ENCODE results near the gene RPS6KA4. TPM values are rescaled to one million over a fixed set of nuclear protein-coding genes. Genes with fewer than 3 reads are reported as not detected.
A peak's percentile ranks its signal among the peaks of the same experiment; 100 is the strongest.

Gene RPS6KA4
- total RNA-seq, 1 experiment from 2014 or later, result 67.3 TPM

GRCh38 chr11:64372802-64373597, 14.0 kb downstream of the RPS6KA4 start (continued):
- TF ChIP-seq EGR1 (IDR thresholded peaks at IDR 0.05; ENCODE audit: low read depth) (no peak), EZH2 (IDR thresholded peaks at IDR 0.05) (no peak), CEBPB (IDR thresholded peaks at IDR 0.05; ENCODE audit: low read depth) (no peak), CBX3 (IDR thresholded peaks at IDR 0.05; ENCODE audit: low read depth) (no peak), ZFX (IDR thresholded peaks at IDR 0.05) (no peak; the same call in 1 of the 2 replicates), JUND (IDR thresholded peaks at IDR 0.05) (no peak)

DNA sequence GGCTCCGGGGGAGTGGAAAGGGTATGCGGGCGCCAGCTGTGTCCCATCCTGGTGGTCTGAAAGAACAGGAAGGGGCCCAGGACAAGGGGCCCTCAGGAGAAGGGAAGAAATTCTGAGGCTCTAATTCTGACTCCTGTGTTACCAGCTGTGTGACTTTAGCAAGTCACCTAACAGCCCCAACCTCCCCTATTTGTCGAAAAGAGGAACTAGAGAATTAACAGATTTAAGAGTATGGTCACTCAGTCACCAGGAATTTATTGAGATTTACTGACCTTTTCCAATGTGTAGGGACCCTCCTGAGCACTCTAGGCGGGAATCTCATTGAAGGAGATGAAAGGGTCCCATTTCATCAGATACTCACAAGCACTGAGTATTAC, 14.6 kb downstream of the RPS6KA4 start:
- H3K27me3 ChIP-seq (ENCODE audit: insufficient read depth, low read length), result no peaks in the 10 kb centered on the region
- TF ChIP-seq TCF7L2 (IDR thresholded peaks at IDR 0.05; ENCODE audit: borderline replicate concordance, extremely low read depth, insufficient read depth, insufficient read length) (no peak), ZBTB33 (IDR thresholded peaks at IDR 0.05; ENCODE audit: extremely low read depth, insufficient replicate concordance, low read length) (no peak), SP1 (IDR thresholded peaks at IDR 0.05; ENCODE audit: low read depth) (no peak), EZH2phosphoT487 (IDR thresholded peaks at IDR 0.05; ENCODE audit: borderline replicate concordance) (no peak), EGR1 (IDR thresholded peaks at IDR 0.05; ENCODE audit: low read depth) (no peak), POLR2A (IDR thresholded peaks at IDR 0.05; ENCODE audit: borderline replicate concordance, extremely low read depth, insufficient read depth, insufficient read length) (no peak), SRF (IDR thresholded peaks at IDR 0.05; ENCODE audit: low read depth) (no peak), JUND (IDR thresholded peaks at IDR 0.05) (no peak), EZH2 (IDR thresholded peaks at IDR 0.05) (no peak), ZFX (IDR thresholded peaks at IDR 0.05) (no peak)
- TF ChIP-seq, protein P1, sequence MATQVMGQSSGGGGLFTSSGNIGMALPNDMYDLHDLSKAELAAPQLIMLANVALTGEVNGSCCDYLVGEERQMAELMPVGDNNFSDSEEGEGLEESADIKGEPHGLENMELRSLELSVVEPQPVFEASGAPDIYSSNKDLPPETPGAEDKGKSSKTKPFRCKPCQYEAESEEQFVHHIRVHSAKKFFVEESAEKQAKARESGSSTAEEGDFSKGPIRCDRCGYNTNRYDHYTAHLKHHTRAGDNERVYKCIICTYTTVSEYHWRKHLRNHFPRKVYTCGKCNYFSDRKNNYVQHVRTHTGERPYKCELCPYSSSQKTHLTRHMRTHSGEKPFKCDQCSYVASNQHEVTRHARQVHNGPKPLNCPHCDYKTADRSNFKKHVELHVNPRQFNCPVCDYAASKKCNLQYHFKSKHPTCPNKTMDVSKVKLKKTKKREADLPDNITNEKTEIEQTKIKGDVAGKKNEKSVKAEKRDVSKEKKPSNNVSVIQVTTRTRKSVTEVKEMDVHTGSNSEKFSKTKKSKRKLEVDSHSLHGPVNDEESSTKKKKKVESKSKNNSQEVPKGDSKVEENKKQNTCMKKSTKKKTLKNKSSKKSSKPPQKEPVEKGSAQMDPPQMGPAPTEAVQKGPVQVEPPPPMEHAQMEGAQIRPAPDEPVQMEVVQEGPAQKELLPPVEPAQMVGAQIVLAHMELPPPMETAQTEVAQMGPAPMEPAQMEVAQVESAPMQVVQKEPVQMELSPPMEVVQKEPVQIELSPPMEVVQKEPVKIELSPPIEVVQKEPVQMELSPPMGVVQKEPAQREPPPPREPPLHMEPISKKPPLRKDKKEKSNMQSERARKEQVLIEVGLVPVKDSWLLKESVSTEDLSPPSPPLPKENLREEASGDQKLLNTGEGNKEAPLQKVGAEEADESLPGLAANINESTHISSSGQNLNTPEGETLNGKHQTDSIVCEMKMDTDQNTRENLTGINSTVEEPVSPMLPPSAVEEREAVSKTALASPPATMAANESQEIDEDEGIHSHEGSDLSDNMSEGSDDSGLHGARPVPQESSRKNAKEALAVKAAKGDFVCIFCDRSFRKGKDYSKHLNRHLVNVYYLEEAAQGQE (IDR thresholded peaks at IDR 0.05; ENCODE audit: low read depth), result no peak
- no peaks in the 10 kb centered on the region; the same call in 1 of the 2 replicates for H3K79me2 ChIP-seq (ENCODE audit: insufficient read depth, low read length)
- no TSS peak for BruUV-seq (replicated peaks)
- peaks cover 3 to 12% of the 10 kb centered on the region in 2 experiments; a peak in 3 of 4 replicates for H3K36me3 ChIP-seq (ENCODE audit: control insufficient read depth in 1 of 2, insufficient read depth in 2 of 2, low read length in 2 of 2)
- peak overlapping the region; percentile 69 to 72 for H3K4me3 ChIP-seq (replicated peaks in 1 of 2; ENCODE audit: low read depth in 1 of 2, low read length in 2 of 2)
- no peaks in the 10 kb centered on the region for H3K9me3 ChIP-seq (ENCODE audit: control insufficient read depth in 1 of 2, insufficient read depth in 1 of 2, low read depth in 1 of 2, low read length in 2 of 2)
- ChIA-PET POLR2A (interaction anchor here (1.1 to 1.6 kb wide), 4 partner anchors 9 to 56 kb away, joined by 3 to 10 read pairs (median 4); partner anchors contain the start of genes PRDX5 and TRMT112), CTCF (interaction anchor here (2.2 kb wide), 1 partner anchor 18 kb away, joined by 11 read pairs; no protein-coding TSS in a partner anchor), RAD21 (ENCODE audit: low non-redundant PET in 1 of 2, low total read pairs in 2 of 2, uncharacterized antibody in 2 of 2, unreplicated experiment in 2 of 2) (no interaction called here)
- H3K4me1 ChIP-seq (ENCODE audit: control insufficient read depth in 1 of 2, insufficient read depth in 2 of 2, low read length in 2 of 2), result peaks cover 0 to 15% of the 10 kb centered on the region in 2 experiments; a peak in 3 of 4 replicates
- intact Hi-C loops (cut with micrococcal nuclease), result no loop called here
- DNase-seq (ENCODE audit: low read depth, low spot score) (no peak), ATAC-seq (no peak)
- H3K9me2 ChIP-seq (ENCODE audit: insufficient read depth), result no peaks in the 10 kb centered on the region
- H3K27ac ChIP-seq (ENCODE audit: low read depth, low read length), result peak overlapping the region; percentile 38; the same call in 1 of the 2 replicates
- peak overlapping the region; percentile 98 for H3K4me2 ChIP-seq (ENCODE audit: low read length)
- no peaks in the 10 kb centered on the region for H4K20me1 ChIP-seq (ENCODE audit: insufficient read depth)
- H2AFZ ChIP-seq (ENCODE audit: low read depth, low read length, poor library complexity, severe bottlenecking), result no peak overlapping the region
- H3K9ac ChIP-seq (ENCODE audit: low read length), result peak overlapping the region; percentile 86

Measured in HCT116 (cell line).